ENCODE data around the gene IKBKE. TPM values are rescaled to one million over a fixed set of nuclear protein-coding genes. Genes with fewer than 3 reads are reported as not detected.

Gene IKBKE
- total RNA-seq, 1 donor from 2014 or later, result 15.6 TPM

GRCh38 chr1:206453111-206453510 is 17.2 kb upstream of the IKBKE start:
- TF ChIP-seq CTCF (conservative IDR thresholded peaks at IDR 0.05; ENCODE audit: low read depth, low read length), result no peak
- H3K4me3 ChIP-seq (ENCODE audit: low read depth, low read length), result no peak overlapping the region
- DNase-seq (ENCODE audit: low read depth), result no peak

GRCh38 chr1:206455289-206455665 is 15.0 kb upstream of the IKBKE start:
- TF ChIP-seq CTCF (conservative IDR thresholded peaks at IDR 0.05; ENCODE audit: low read depth, low read length), result no peak
- H3K4me3 ChIP-seq (ENCODE audit: low read depth, low read length), result no peak overlapping the region
- no peak for DNase-seq (ENCODE audit: low read depth)

GRCh38 chr1:206455666-206456344 is 14.5 kb upstream of the IKBKE start:
- no peak for TF ChIP-seq CTCF (conservative IDR thresholded peaks at IDR 0.05; ENCODE audit: low read depth, low read length)
- DNase-seq (ENCODE audit: low read depth), result no peak
- H3K4me3 ChIP-seq (ENCODE audit: low read depth, low read length), result no peak overlapping the region

- no peak overlapping the region for H3K4me3 ChIP-seq (ENCODE audit: low read depth, low read length)
- no peak for DNase-seq (ENCODE audit: low read depth)
- TF ChIP-seq CTCF (conservative IDR thresholded peaks at IDR 0.05; ENCODE audit: low read depth, low read length), result no peak
Observed at GRCh38 chr1:206456577-206457370, 13.5 kb upstream of the IKBKE start.

- no peak overlapping the region for H3K4me3 ChIP-seq (ENCODE audit: low read depth, low read length)
- DNase-seq (ENCODE audit: low read depth), result no peak
- TF ChIP-seq CTCF (conservative IDR thresholded peaks at IDR 0.05; ENCODE audit: low read depth, low read length), result no peak
Observed at GRCh38 chr1:206457408-206458120, 12.7 kb upstream of the IKBKE start.

- no peak for DNase-seq (ENCODE audit: low read depth)
- H3K4me3 ChIP-seq (ENCODE audit: low read depth, low read length), result no peak overlapping the region
- no peak for TF ChIP-seq CTCF (conservative IDR thresholded peaks at IDR 0.05; ENCODE audit: low read depth, low read length)
Observed at GRCh38 chr1:206459703-206460102, 10.6 kb upstream of the IKBKE start.

Data from epithelial cell of proximal tubule (primary cell).